Amygdala (tissue), 56 donors: ENCODE measurements around the gene ADCY3.
A peak's percentile ranks its signal among the peaks of the same experiment; 100 is the strongest.

Experiments used
- DNase-seq, 56 donors: peaks; one replicate each; lab custom pipeline; 2025; lab: John Stamatoyannopoulos, UW

Gene ADCY3

DNA sequence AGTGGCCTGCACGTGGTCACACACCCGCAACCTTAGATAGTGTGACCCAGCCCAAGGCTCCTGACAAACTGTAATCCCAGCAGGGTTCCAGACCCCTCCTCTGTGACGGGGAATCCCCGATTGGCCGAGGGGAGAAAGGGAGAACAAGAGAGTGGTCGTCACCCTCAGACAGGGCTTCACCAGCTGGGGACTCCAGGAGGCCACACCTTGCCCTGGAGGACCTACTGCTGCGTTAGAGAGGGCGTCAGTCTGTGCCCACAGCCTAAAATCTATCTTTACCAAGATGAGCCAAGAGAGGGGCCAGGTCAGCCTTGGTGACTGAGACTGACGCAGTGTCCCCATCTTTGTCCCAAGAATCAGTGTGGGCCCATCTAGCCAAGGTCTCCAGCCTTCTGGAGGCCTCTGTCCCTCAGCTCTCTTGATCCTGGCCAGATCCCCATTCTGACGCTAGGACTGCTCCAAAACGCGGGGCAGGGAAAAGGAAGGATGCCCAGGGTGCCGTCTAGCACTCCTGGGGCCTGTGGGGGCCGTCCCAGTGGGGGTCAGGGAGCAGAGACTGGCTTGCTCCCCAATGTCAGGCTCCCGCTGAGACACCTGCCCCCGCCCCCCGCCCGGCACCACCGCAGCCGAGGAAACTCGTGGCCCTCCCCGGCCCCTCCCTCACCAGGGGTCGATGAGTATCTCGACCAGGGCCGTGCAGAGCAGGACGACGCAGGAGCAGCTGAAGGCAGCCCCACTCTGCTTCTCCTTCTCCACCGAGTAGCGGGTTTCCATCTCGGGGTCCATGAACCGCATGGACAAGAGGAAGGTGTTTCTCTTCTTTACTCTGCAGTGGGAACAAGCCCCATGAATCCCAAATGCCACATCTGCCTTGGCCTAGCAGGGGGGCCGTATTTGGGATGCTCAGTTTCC, 86.0 kb downstream of the ADCY3 start:
- no peak for DNase-seq

DNA sequence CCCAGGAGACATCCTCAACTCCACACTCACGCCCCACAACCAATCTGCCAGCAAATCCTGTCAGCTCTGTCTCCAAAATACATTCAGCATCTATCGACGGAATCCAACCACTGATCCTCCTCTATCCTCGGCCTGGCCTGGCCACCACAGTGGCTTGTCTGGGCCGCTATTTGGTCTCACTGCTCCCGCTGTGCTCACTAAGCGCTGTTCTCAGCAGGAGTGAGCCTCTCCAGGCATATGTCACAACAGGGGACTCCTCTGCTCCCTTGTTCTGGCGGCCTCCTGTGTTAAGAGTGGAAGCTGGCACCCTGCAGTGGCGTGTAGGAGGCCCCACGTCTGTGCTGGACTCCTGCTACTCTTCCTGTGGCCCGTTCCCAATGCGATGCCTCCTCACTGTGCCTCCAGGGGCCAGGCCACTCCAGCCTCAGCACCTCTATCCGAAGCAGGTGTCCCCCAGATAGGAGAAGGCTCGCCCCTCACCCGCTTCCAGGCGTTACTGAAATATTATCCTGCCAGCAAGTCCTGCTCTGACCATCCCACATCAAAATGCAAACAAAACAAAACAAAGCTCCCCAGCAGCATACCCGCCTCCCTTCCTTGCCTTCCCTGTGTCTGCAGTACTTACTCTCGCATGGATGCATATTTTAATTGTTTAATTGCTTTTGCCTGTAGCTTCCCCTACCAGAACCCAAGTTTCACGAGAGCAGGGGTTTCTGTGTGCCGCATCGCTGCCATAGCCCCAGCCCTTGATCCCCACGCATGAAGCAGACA, 86.9 kb downstream of the ADCY3 start:
- DNase-seq: no peak

DNA sequence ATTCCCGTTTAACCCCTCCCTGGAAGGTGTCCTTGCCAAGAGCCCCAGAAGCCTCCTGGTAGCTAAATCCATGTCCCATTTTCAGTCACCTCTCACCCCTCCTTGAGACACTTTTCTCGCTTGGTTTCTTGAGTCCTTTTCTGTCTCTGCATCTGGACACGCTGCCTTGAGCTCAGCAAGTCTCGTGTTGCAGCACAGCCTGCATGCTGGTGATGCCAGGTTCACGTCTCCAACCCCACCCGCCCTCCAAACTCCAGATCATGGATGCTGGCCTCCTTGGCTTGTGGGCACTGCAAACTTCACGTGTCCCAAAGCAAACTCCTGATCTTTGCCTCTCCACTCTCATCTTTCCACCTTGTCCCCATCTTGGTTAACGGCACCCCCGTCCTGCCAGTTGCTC, 87.5 kb downstream of the ADCY3 start:
- DNase-seq: no peak

DNA sequence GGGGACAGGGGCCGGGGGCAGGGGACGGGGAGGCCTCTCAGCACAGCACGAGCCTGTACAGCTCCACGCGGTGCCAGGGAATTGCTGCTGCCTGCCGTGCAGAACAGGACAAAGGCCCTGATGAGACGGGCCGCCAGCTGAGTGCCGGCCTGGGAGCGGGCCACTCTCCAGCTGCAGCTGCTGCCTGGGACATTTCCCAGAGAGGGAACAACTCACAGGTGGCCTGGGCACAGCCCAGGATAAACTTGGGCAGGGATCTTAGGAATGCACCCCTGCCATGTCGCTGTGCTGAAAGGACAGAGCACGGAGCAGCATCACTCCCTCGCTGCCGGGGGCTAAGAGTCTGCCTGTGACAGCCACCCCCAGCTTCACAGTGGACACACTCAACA, 88.0 kb downstream of the ADCY3 start:
- DNase-seq: peak in 52 of 56 donors; percentile 28 to 95 (median 70)

DNA sequence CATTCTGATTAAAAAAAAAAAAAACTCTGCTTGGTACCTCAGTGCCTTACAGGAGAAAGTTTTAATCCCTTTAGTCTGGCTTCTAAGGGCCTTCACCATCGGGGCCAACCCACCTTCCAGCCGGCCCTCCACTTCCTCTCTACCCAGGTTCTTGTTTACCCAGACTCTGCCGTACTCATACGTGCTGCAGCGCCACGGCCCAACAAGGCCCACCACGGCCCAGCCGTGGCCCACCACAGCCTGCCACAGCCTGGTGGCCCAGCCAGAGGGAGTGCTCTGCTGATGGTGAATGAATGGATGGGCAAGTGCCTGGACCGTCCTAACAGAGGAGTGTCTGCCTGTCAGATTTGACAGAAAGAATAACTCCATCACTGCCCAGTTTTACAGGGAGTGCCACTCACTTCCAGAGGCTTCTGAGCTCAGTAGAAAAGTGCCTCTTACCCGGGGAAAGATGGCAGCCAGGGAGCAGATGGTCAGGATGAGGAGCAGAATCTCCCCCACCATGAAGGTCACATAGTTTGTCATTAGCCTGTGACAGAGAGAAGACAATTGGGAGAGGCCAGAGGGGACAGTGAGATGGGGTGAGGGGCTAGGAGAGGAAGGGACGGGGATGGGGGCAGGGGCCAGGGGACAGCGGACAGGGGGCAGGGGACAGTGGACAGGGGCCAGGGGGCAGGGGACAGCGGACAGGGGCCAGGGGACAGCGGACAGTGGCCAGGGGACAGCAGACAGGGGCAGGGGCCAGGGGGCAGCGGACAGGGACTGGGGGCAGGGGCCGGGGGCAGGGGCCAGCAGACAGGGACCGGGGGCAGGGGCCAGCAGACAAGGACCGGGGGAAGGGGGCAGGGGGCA, 88.6 kb downstream of the ADCY3 start:
- no peak for DNase-seq

DNA sequence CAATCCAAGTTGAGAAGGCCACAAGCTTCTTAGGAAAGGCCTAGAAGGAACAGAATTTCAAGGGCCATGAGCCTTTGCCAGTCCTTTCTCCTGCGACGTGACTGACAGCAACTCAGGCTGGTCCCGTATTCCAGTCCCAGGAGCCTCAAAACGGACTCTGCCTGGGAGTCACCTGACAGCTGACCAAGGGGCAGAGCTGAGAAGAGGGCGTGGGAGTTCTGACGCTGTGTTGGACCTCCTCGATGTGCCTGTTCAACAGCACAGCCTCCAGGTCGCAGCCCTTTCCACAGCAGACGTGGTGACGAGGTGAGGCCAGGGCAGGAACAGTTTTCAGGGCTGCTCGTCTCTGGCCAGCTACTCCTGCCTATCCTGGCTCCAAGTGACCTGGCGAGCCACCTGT, 89.3 kb downstream of the ADCY3 start:
- DNase-seq: no peak

DNA sequence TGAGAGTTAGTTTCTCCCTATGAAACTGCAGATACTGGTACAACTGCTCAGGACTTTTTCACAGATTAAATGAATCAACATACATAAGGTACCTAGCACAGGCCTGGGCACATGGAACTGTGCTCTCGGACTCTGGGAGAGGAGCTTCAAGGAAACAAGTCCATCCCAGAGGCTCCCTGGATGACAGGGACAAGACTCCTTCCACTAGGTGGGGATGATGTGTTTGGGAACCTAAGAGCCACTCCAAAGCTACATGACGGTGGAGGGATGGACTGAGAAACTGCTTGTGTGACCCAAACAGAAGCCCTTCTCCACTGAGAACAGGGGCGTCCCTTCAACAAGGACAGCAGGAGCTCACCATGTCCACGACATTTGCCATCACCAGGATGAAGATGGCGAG, 89.7 kb downstream of the ADCY3 start:
- DNase-seq: peak in 1 of 56 donors; percentile 24

DNA sequence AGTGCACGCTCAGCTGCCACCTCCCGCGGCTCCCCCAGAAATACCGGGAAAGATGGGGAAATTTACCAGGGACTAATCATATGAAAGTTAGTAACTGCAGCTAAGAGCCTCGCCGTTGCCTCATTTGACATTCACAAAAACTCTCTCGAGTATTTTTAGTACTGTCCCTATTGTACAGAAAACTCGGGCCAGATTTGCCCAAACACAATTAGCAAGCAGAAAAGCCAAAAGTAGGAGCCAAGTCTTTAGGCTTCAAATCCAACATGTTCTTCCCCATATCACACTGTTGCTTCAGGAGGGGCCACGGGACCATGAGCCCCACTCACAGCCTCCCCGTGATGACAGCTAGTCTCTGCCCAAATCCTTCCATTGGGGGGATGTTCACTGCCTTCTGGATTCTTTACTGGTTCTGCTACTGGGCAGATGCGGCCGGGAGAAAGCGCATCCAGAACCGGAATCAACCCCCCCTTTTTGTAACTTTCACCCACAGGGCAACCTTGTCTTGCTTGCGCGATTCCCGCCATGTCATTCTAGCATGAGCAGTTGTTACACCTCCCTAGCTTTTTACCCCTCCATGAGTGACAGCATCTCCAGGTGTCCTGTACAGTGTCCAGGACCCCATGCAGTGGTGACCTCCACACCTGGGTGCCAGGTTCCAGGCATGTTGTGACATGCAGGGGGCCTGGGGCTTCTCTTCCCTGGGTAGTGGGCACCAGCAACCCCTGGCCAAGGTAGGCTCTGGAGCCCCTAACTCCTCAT, 91.6 kb downstream of the ADCY3 start:
- no peak for DNase-seq

DNA sequence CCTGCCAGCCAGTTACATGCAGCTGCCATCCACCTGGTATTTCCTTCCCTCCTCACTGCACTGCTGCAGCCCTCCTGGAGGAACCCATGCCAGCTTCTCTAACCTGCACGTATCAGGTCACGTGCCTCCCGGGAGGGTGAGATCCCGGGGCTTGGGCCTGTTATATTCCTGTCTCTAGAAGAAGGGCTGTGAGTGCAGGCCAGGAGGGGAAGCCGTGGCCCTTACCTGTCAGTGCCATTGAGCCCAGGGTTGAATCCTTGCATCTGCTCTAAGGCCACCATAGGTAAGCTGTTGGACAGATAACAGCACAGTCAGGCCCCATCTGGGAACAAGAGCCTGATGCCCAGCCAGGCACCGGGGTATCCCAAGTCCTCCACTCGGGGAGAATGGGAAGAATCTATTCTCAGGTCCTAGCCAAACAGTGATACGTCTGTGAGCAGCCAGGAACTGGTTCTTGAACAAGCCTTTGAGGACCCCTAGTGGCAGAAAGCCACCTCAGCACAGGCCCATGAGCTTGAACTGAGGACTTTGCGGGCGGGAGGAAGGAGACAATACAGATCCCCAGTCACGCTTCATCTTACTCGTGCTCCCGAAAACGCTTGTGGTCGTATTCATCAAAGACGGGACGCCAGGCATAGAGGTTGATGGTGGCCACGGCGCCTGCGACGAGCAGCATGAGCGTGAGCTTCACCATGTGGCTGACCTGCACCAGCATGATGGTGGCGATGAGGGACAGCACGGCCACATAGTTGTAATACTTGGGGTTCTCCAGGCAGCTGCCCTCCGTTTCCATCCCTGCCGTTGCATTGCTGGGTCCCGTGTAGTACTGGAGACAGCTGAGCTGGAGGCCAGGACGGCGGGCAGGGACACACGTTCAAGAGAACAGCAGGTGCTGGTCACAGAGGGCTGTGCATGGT, 92.5 kb downstream of the ADCY3 start:
- DNase-seq: peak in 53 of 56 donors; percentile 32 to 93 (median 75)

DNA sequence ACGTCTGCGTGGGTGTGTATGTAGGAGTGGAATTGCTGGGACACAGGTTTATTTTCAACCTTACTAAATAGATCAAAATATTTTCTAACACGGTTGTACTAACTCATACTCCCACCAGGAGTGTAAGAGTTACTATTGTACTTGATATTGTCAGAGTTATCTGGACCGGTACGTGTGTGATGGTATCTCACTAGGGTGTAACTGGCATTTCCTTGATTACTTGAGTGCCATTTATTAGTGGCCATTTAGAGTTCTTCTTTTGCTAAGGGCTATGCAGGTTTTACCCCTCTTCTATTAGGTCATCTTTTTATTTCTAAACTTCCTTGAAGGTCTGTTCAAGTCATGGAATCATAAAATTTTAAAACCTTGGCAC, 93.3 kb downstream of the ADCY3 start:
- DNase-seq: no peak

DNA sequence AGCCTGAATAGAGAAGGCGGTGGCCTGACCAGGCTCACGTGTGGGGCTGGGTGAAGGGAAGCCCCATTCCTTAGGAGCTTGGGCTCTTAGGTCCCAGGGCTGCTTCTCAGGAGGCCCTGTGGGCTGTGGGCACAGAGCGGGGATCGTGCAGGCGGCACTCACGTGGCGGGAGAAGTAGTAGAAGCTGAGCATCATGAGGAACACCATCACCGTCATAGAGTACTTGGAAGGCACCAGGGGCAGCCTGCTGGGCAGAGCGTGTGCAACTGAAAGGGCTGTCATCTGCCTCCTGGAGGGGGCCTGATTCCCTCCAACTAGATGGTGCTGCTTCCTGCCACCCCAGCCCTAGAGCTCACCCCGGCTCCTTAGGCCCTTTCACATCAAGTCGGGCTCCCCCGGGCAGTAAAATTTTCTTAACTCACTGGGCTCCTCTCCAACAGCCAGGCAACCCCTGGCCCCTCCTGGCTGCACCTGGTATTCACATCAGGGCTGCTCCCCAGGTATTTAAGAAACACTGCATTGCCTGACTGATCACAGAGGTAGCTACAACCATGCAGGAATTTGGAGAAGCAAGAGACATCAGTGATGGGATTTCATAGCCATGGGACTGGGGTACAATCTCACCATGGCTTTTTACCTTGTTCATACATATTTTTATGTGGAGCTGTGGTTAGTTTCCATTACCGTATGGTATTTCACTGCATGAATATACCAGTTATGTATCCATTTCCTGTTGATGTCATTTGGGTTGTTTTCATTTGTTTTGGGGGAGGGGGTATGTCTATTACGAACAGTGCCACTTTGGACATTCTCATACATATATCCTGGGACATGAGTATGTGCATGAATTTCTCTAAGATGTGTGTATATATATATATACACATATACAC, 93.9 kb downstream of the ADCY3 start:
- DNase-seq: no peak

DNA sequence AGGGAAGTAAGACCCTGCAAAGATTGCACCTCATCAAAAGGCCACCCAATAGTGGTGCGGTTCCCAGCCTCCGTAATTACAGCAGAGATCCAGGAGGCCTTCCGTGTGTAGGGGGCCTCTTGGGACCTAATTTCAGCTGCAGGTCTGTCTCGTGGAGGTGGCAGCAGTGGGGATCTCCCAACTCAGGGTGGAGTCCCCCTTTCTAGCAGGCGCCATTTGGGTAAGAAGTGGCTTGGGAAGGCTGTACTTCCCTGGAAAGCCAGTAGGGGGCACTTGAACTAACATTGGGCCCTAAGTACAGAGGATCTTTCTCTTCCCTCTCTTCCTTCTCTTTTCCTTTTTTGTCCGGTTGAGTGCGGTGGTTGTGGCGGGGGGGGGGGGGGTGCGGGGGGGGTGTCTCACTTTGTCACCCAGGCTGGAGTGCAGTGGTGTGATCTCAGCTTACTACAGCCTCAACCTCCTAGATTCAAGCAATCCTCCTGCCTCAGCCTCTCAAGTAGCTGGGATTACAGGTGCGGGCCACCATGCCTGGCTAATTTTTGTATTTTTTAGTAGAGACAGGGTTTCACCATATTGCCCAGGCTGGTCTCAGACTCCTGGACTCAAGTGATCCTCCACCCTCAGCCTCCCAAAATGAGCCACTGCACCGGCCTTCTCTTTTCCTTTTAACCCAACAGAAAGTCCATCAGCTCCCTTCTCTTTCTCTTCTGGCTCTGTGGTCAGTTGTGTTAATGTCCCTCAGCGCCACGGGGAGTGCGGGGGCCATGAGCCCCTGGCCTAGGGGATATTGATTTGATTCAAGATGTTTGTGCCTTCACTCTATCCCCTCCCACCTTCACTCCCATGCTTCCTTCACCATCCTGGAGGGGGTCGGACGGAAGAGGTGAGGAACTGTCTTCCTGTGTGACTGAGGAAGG, 94.8 kb downstream of the ADCY3 start:
- no peak for DNase-seq

DNA sequence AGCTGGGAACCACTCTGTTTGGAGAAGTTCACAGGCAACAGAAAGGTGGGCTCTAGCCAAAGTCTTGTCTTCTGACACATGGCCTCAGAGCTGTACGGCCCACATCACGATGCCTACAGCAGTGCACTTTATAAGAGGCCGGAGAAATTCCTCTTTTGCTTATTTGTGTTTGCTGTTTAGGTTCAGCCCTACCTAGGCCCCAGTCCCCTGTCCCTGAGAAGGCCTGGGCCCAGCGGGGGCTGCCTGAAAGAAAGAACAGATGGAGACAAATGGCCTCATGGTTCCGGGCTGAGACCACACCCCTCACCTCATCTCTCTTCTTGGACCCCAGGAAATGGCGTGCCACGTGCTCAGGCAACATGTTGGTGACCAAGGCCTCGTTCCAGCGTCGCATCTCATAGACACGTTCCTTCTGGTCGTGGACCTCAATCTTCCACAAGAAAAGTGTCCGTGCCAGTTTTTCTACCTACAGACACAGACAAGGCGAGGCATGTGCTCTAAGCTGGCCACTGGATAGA, 95.9 kb downstream of the ADCY3 start:
- DNase-seq: no peak

DNA sequence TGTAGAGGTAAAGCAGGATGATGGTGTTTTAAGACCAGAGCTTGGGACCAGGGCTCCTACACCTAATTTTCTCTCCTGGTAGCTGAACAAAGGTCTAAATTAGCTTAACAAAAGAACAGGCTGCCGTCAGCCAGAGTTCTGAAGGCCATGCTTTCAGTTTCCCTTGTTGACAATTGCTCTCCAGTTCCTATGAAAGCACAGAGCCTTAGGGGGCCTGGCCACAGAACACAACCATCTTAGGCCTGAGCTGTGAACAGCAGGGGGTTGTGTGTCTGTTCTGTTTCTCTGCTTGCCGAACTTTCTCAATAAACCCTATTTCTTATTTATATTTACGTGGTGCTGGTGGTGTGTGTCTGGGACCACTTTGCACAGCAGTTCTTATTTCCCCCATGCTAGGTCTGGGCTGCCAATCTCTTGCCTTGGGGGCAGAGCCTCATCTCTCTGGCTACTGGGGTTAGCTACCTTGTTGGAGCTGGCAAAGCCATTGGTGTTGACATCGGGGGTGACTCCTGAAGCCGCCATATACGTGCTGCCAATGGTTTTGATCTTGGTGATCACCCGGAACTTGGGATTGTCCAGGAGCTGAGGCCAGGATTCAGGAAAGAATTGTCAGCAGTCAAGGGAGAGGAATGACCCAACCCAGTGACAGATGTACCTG, 97.9 kb downstream of the ADCY3 start:
- peak in 4 of 56 donors; percentile 3 to 30 (median 15) for DNase-seq

DNA sequence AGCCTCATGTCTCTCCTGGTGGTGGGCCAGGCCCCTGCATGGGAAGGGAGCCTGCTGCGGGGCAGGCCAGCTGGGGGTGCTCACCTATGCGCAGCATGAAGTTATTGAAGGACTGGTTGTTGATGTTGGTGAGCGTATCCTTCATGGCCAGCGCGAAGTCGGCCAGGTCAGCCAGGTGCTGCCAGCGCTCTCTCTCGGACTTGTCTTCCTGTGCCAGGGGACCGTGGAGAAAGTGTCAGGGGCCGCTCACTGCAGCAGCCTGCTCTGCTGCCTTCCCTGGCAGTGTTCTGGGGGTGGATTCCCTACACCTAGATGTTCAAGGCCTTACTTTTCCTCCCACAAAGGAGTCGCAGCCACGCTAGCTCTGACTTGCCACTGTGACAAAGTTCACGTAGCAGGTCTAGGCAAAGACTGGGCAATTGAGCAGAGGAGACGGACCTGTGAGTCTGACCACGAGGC, 98.6 kb downstream of the ADCY3 start:
- no peak for DNase-seq
